GM12892 (cell line): ENCODE measurements around the gene GGNBP2.
"Not testable (repeated sequence)": the region's sequence is repeated elsewhere in the genome, so short reads cannot be mapped to it uniquely, and the experiment has no call there.

Experiments used
- POLR2A ChIP-seq: IDR thresholded peaks from 2 replicates; pipeline ENCODE4 v1.6.1; 2011; ENCODE audit warnings: low read depth, low read length, control low read depth
- POLR2AphosphoS5 ChIP-seq: IDR thresholded peaks from 2 replicates; pipeline ENCODE4 v1.6.1; 2011; ENCODE audit warnings: low read depth, low read length, control low read depth

GRCh38 chr17:36508439-36508838 is 36.3 kb upstream of the GGNBP2 start:
- TF ChIP-seq POLR2A, POLR2AphosphoS5: not testable (repeated sequence)
